Parathyroid adenoma (tissue), 2 donors: ENCODE results near the gene SCN4B.

Experiments used
- H2AFZ ChIP-seq: fragments of 300-600 bp; sonication (generic); one replicate; pipeline ENCODE4 v1.7.0; 2017; ENCODE audit warnings: antibody characterized with exemption, mild to moderate bottlenecking
- H3K27ac ChIP-seq: fragments of 300-600 bp; sonication (generic); one replicate; pipeline ENCODE4 v1.7.0; 2017
- H3K27me3 ChIP-seq: fragments of 300-600 bp; sonication (generic); one replicate; pipeline ENCODE4 v1.7.0; 2017; ENCODE audit warnings: low read length; ENCODE audit not compliant: control insufficient read depth, insufficient read depth
- H3K36me3 ChIP-seq: fragments of 300-600 bp; sonication (generic); one replicate; pipeline ENCODE4 v1.7.0; 2017; ENCODE audit warnings: low read length; ENCODE audit not compliant: control insufficient read depth, insufficient read depth
- H3K4me1 ChIP-seq: fragments of 300-600 bp; sonication (generic); one replicate; pipeline ENCODE4 v1.7.0; 2017; ENCODE audit warnings: control low read depth
- H3K4me2 ChIP-seq: fragments of 300-600 bp; sonication (generic); one replicate; pipeline ENCODE4 v1.7.0; 2017; ENCODE audit warnings: low read length
- H3K4me3 ChIP-seq: fragments of 300-600 bp; sonication (generic); one replicate; pipeline ENCODE4 v1.7.0; 2017; ENCODE audit warnings: low read depth, low read length
- H3K79me2 ChIP-seq: fragments of 300-600 bp; sonication (generic); one replicate; pipeline ENCODE4 v1.7.0; 2017; ENCODE audit warnings: control low read depth
- H3K9ac ChIP-seq: fragments of 300-600 bp; sonication (generic); one replicate; pipeline ENCODE4 v1.7.0; 2017; ENCODE audit warnings: mild to moderate bottlenecking
- H3K9me3 ChIP-seq: fragments of 300-600 bp; sonication (generic); one replicate; pipeline ENCODE4 v1.7.0; 2017; ENCODE audit warnings: low read length; ENCODE audit not compliant: control insufficient read depth
- TF ChIP-seq, protein P1 (sequence below): fragments of 300-600 bp; sonication (generic); IDR thresholded peaks from one replicate; pipeline ENCODE4 v1.7.0; 2017; ENCODE audit warnings: antibody characterized with exemption, mild to moderate bottlenecking
- donor health status: primary hyperparathyroidism.

Gene SCN4B

GRCh38 chr11:118135051-118135795 is 17.4 kb downstream of the SCN4B start:
- H2AFZ ChIP-seq: no peak overlapping the region
- no peaks in the 10 kb centered on the region for H3K4me1 ChIP-seq
- no peaks in the 10 kb centered on the region for H3K9me3 ChIP-seq
- TF ChIP-seq, protein P1, sequence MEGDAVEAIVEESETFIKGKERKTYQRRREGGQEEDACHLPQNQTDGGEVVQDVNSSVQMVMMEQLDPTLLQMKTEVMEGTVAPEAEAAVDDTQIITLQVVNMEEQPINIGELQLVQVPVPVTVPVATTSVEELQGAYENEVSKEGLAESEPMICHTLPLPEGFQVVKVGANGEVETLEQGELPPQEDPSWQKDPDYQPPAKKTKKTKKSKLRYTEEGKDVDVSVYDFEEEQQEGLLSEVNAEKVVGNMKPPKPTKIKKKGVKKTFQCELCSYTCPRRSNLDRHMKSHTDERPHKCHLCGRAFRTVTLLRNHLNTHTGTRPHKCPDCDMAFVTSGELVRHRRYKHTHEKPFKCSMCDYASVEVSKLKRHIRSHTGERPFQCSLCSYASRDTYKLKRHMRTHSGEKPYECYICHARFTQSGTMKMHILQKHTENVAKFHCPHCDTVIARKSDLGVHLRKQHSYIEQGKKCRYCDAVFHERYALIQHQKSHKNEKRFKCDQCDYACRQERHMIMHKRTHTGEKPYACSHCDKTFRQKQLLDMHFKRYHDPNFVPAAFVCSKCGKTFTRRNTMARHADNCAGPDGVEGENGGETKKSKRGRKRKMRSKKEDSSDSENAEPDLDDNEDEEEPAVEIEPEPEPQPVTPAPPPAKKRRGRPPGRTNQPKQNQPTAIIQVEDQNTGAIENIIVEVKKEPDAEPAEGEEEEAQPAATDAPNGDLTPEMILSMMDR: no peak
- H3K27me3 ChIP-seq: no peaks in the 10 kb centered on the region
- no peak overlapping the region for H3K4me2 ChIP-seq
- H3K36me3 ChIP-seq: no peaks in the 10 kb centered on the region
- H3K27ac ChIP-seq: no peak overlapping the region
- no peak overlapping the region for H3K9ac ChIP-seq
- H3K4me3 ChIP-seq: no peak overlapping the region
- no peaks in the 10 kb centered on the region for H3K79me2 ChIP-seq

- Histone ChIP-seq H3K27me3 (no peaks in the 10 kb centered on the region), H3K27ac (no peak overlapping the region), H3K9ac (no peak overlapping the region), H2AFZ (no peak overlapping the region), H3K4me2 (no peak overlapping the region), H3K4me1 (no peaks in the 10 kb centered on the region), H3K36me3 (no peaks in the 10 kb centered on the region), H3K4me3 (no peak overlapping the region), H3K79me2 (no peaks in the 10 kb centered on the region), H3K9me3 (no peaks in the 10 kb centered on the region)
- TF ChIP-seq, protein P1: no peak
Measured at GRCh38 chr11:118133816-118134215, 18.8 kb downstream of the SCN4B start.

GRCh38 chr11:118132385-118133151 is 20.1 kb downstream of the SCN4B start:
- TF ChIP-seq, protein P1: no peak
- Histone ChIP-seq H3K4me1 (no peaks in the 10 kb centered on the region), H3K9me3 (no peaks in the 10 kb centered on the region), H3K27me3 (no peaks in the 10 kb centered on the region), H3K4me3 (no peak overlapping the region), H3K36me3 (no peaks in the 10 kb centered on the region), H3K4me2 (no peak overlapping the region), H3K9ac (no peak overlapping the region), H3K79me2 (no peaks in the 10 kb centered on the region), H3K27ac (no peak overlapping the region), H2AFZ (no peak overlapping the region)

DNA sequence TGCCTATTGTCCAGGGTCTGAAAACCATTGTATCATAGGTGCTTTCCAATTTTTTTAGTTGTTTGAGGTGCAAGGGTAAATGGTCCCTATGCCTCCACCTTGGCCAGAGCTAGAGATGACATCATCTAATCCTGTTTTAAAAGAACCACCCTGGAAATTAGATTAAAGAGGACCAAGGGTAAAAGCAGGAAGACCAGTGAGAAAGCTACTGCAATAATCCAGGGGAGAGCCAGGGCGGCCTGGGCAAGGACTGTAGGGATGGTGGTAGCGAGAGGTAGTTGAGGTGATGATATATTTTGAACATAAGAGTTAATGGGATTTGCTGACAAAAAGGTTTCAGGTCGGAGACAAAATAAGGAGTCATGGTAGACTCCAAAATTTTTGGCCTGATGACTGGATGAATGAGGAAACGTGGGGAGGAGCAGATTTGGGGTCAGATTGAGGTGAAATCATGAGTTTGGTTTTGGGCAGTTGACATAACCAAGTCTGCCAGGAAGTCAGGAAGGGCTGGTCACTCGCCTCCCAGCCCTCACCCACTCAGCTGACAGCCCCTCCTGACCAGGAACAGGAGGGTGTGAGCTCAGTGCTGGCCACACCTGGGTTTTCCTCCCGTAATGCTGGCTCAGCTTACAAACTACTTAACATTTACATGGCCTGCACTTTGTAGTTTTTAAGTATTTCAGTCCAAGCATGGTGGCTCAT is 23.0 kb downstream of the SCN4B start:
- Histone ChIP-seq H3K9ac (no peak overlapping the region), H3K9me3 (no peaks in the 10 kb centered on the region), H3K79me2 (no peaks in the 10 kb centered on the region), H3K27ac (no peak overlapping the region), H3K4me3 (no peak overlapping the region), H3K36me3 (no peaks in the 10 kb centered on the region), H2AFZ (no peak overlapping the region), H3K4me2 (no peak overlapping the region), H3K4me1 (no peaks in the 10 kb centered on the region), H3K27me3 (no peaks in the 10 kb centered on the region)
- TF ChIP-seq, protein P1: no peak
